Progenitor cell of endocrine pancreas (in vitro differentiated cells): Measurements from ENCODE around the gene UVSSA. TPM values are rescaled to one million over a fixed set of nuclear protein-coding genes. Genes with fewer than 3 reads are reported as not detected.

Source experiments
- DNase-seq: peaks from one replicate; pipeline ENCODE4 v3.0.0; 2021; ENCODE audit warnings: low spot score; ENCODE audit not compliant: unreplicated experiment
- H3K27ac Mint-ChIP-seq: 2 replicates; pipeline ENCODE4 v1.8.0; 2021; ENCODE audit warnings: mild to moderate bottlenecking, moderate library complexity, mixed read lengths
- H3K27me3 Mint-ChIP-seq: 2 replicates; pipeline ENCODE4 v1.8.0; 2021; ENCODE audit warnings: mixed read lengths
- H3K36me3 Mint-ChIP-seq: 2 replicates; pipeline ENCODE4 v1.8.0; 2022; ENCODE audit warnings: mixed read lengths; ENCODE audit not compliant: insufficient read depth
- H3K4me1 Mint-ChIP-seq: 2 replicates; pipeline ENCODE4 v1.8.0; 2021; ENCODE audit warnings: low read depth, mixed read lengths
- H3K4me3 Mint-ChIP-seq: 2 replicates; pipeline ENCODE4 v1.8.0; 2021; ENCODE audit warnings: low read depth, mild to moderate bottlenecking, moderate library complexity, mixed read lengths
- H3K9me3 Mint-ChIP-seq: 2 replicates; pipeline ENCODE4 v1.8.0; 2021; ENCODE audit warnings: low read depth, mixed read lengths
- CTCF ChIP-seq: fragments of 200-600 bp; sonication (generic); IDR thresholded peaks from one replicate; pipeline ENCODE4 v1.5.0; 2021; ENCODE audit warnings: antibody characterized with exemption, mild to moderate bottlenecking; ENCODE audit not compliant: unreplicated experiment
- total RNA-seq: library from RNA; stranded (reverse); gene quantifications from 2 replicates; pipeline ENCODE4 v1.2.1, GENCODE V29; 2021

The UVSSA gene
- total RNA-seq, 1 donor from 2014 or later = 32.5 TPM

GRCh38 chr4:1309261-1310010 is 37.6 kb upstream of the UVSSA start:
- Mint-ChIP-seq H3K4me1 (peaks cover 21% of the 10 kb centered on the region), H3K9me3 (no peaks in the 10 kb centered on the region), H3K27ac (peak overlapping the region; percentile 92), H3K36me3 (peaks cover 15% of the 10 kb centered on the region), H3K4me3 (peak overlapping the region; percentile 40), H3K27me3 (no peaks in the 10 kb centered on the region)
- DNase-seq = peak; percentile 73
- TF ChIP-seq CTCF = no peak

GRCh38 chr4:1310031-1310795 is 36.8 kb upstream of the UVSSA start:
- Mint-ChIP-seq H3K27ac (peak overlapping the region; percentile 92), H3K4me3 (no peak overlapping the region), H3K9me3 (no peaks in the 10 kb centered on the region), H3K4me1 (peaks cover 18% of the 10 kb centered on the region), H3K36me3 (peaks cover 15% of the 10 kb centered on the region), H3K27me3 (no peaks in the 10 kb centered on the region)
- no peak for DNase-seq
- TF ChIP-seq CTCF = no peak

- no peak for TF ChIP-seq CTCF
- Mint-ChIP-seq H3K36me3 (peaks cover 14% of the 10 kb centered on the region), H3K9me3 (no peaks in the 10 kb centered on the region), H3K27ac (no peak overlapping the region), H3K4me1 (peaks cover 18% of the 10 kb centered on the region), H3K27me3 (no peaks in the 10 kb centered on the region), H3K4me3 (no peak overlapping the region)
- DNase-seq = no peak
Measured at GRCh38 chr4:1310796-1311631, 36.0 kb upstream of the UVSSA start.

GRCh38 chr4:1312821-1313640 is 34.0 kb upstream of the UVSSA start:
- H3K27me3 Mint-ChIP-seq = no peaks in the 10 kb centered on the region
- H3K9me3 Mint-ChIP-seq = no peaks in the 10 kb centered on the region
- H3K36me3 Mint-ChIP-seq = peaks cover 15% of the 10 kb centered on the region
- peaks cover 18% of the 10 kb centered on the region for H3K4me1 Mint-ChIP-seq
- TF ChIP-seq CTCF = no peak
- H3K4me3 Mint-ChIP-seq = no peak overlapping the region
- DNase-seq = no peak
- no peak overlapping the region for H3K27ac Mint-ChIP-seq
